ENCODE results near the gene OR7C2.
"Not testable (repeated sequence)": the region's sequence is repeated elsewhere in the genome, so short reads cannot be mapped to it uniquely, and the experiment has no call there.

The OR7C2 gene

DNA sequence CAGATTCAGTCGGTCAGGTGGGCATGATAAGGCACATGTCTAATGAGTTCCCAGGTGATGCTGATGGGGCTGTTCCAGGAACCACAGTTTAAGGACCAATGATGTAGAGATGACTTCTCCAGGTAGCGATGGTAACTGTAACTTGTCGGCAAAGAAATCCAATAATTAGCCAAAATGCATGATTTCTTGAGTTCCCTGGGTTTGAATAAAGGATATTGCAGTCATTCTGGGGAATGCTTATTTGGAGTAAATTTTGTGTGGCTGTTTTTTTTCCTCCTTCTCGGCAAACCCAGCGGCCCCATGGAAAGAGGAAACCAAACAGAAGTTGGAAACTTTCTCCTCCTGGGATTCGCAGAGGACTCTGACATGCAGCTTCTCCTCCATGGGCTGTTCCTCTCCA is at the start of gene OR7C2:
TSS of gene OR7C2 (plus strand) at position 301 of the 400 bp plus-strand sequence. CDS start at position 301, 0 bp downstream.
- Histone ChIP-seq H3K27ac (no peak within 1 kb of the TSS), H3K4me3 (no peak within 1 kb of the TSS)

DNA sequence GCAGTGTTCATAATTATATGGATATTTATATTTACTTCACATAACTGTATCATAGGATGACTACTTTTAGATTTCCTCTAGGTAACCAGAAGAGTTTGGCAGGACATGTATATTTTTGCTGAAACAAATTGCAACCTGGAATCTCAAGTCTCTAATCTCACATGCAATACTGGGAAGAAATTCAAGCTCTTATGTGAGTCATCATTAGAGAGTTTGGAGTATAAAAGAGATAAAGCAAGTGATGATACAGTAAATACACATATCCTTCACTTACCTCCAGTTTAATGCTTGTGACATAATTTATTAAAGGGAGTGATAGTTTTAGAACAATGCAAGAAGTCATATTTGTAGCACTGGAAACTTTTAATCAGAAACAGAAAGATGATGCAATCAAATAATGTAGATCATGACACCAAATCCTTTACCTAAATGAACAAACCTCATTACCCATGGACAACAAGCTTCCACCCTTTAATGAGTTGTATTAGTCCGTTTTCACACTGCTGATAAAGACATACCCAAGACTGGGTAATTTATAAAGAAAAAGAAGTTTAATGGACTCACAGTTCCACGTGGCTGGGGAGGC is 39.5 kb upstream of the OR7C2 start:
- Histone ChIP-seq H3K27ac (no peak overlapping the region), H3K4me3 (no peak overlapping the region)

DNA sequence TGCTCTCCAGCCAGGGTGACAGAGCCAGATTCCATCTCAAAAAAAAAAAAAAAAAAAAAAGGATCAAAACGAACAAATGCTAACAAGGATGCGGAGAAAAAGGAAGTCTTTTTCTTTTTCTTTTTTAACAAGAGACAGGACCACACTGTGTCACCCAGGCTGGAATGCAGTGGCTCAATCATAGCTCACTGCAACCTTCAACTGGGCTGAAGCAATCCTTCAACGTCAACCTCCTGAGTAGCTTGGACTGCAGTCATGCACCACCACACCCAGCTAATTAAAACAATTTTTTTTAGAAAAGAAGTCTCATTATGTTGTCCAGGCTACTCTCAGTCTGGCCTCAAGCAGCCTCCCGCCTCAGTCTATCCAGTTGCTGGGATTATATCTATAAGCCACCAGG is 34.6 kb upstream of the OR7C2 start:
- H3K27ac ChIP-seq: no peak overlapping the region
- H3K4me3 ChIP-seq: no peak overlapping the region

DNA sequence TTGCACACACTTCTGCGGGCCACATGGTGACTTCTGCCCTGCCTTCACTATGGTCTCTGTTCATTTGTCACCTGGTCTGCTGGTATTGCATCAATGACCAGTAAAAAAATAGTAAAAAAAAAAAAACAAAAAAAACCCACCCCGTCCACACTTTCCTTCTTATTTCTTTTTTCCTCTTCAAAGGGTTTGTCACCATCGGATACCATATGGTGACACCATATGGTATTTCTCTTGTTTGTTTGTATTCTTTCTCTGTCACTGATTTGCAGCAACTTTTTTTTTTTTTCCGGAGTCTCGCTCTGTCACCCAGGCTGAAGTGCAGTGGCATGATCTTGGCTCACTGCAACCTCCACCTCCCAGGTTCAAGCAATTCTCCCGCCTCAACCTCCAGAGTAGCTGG is 26.2 kb upstream of the OR7C2 start:
- no peak overlapping the region for H3K27ac ChIP-seq
- no peak overlapping the region for H3K4me3 ChIP-seq

DNA sequence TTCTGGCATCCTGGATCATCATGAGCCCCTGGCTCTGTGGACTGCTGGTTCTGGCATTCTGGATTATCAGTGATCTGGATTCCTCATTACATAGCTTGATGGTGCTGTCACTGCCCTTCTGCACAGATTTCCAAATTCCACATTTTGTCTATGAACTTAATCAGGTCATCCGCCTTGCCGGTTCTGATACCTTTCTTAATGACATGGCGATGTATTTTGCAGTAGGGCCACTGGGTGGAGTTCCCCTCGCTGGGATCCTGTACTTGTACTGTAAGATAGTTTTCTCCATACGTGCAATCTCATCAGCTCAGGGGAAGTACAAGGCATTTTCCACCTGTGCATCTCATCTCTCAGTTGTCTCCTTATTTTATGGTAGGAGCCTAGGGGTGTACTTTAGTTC is 24.4 kb upstream of the OR7C2 start:
- H3K27ac ChIP-seq: no peak overlapping the region
- H3K4me3 ChIP-seq: no peak overlapping the region

DNA sequence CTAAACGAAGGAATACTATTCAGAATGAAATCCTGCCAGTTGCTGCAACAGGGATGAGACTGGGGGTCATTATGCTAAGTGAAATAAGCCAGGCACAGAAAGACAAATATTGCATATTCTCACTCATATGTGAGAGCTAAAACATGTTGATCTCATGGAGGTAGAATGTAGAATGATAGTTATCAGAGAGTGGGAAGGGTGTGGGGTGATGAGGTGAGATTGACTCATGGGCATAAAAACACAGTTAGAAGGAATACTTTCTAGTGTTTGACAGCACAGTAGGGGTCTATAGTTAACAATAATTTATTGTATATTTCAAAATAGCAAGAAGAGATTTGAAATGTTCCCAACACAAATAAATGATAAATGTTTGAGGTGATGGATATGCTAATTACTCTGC is 7.8 kb upstream of the OR7C2 start:
- no peak overlapping the region for H3K27ac ChIP-seq
- H3K4me3 ChIP-seq: no peak overlapping the region

DNA sequence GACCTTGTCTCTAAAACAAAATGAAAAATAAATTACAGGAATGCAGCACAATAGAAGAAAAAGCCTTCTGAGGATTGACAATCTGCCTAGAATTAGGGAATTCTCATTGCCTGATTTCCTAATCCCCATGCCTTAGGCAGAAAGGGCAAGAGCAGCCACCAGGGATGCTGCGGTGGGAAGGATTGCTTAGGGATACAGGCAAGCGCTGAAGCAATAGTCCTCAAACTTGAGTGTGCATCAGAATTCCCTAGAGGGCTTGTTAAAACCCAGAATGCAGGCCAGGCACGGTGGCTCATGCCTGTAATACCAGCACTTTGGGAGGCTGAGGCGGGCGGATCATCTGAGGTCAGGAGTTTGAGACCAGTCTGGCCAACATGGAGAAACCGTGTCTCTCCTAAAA is 1.0 kb upstream of the OR7C2 start:
- H3K27ac ChIP-seq: no peak overlapping the region
- no peak overlapping the region for H3K4me3 ChIP-seq

DNA sequence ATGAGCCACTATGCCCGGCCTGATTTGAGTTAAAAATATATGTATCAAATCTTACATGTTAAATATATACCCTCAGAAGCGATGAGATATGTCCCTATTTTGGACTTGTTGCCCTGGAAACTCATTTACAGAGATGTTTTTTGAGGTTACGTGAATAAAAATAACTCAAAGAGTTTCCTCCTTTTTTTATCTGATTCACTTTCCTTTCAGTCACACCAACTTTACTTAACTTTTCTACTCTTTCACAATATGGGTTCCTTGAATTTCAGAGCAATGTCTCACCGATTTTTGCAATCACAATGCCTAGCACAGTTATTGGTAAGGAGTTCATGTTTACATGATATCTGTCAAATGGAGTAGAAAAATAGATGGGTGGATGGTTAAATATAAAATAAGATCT is 2.3 kb downstream of the OR7C2 start:
- Histone ChIP-seq H3K4me3 (no peak overlapping the region), H3K27ac (no peak overlapping the region)

DNA sequence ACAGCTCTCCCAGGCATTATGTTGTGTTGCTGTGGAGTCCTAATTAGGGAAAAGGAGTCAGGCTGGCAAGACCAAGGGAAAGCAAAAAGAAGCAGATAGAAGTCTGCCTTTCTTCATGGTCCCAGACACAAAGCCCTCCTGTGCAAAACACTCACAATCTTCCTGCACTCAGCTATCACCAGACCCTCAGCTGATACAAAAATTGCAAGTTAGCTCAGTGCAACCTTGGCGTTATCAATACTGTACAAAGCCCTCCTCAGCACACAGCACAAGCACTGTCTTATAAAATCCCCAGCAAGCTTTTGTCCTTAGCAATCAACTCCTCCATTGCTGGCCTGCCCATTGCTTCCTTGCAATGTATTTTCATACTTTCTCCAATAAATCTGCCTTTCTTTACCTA is 3.2 kb downstream of the OR7C2 start:
- Histone ChIP-seq H3K4me3 (no peak overlapping the region), H3K27ac (no peak overlapping the region)

DNA sequence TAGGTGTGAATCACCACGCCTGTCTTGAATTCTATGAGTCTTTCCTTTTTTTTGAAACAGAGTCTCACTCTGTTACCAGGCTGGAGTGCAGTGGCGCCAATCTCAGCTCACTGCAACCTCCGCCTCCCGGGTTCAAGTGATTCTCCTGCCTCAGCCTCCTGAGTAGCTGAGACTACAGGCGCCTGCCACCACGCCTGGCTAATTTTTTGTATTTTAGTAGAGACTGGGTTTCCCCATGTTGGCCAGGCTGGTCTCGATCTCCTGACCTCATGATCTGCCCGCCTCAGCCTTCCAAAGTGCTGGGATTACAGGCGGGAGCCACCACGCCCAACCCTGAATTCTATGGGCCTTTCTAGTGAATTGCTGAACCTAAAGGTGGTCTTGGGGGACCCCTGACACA is 8.1 kb downstream of the OR7C2 start:
- not testable (repeated sequence) for H3K27ac ChIP-seq, H3K4me3 ChIP-seq

DNA sequence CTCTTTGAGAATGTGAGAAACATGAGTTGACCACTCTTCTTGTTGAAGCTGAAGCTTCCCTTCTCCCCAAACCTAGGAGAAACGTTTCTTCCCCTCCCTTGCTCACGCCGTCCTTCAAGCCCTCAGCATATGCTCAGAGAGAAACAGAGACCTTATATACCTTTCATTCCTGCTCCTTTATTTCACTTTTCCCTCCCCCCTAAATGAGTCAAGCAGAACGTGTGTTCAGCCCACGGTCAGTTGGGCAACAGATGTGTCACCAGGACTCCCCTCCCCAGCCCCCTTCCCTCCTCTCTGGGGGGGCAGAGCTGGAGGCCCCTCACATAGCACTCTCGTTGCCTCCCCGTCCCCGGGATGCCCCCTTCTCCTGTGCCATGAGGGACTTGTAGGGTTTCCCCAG is 8.6 kb downstream of the OR7C2 start:
- Histone ChIP-seq H3K4me3 (no peak overlapping the region), H3K27ac (no peak overlapping the region)

DNA sequence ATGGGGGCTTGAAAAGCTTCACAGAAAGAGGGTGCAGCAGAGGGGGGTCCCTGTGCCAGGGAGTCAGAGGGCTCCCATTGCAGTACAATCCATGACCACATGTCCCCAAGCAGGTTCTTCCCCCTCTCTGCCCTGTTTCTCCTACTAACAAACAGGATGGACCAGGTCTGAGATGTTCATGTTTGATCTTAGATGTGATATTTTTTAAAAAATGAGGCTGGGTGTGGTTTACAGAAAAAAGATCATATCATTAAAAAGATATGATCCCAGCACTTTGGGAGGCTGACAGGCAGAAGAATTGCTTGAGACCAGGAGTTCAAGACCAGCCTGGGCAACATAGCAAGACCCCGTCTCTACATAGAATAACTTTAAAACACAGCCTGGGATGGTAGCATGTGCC is 9.1 kb downstream of the OR7C2 start:
- no peak overlapping the region for H3K27ac ChIP-seq
- no peak overlapping the region for H3K4me3 ChIP-seq

DNA sequence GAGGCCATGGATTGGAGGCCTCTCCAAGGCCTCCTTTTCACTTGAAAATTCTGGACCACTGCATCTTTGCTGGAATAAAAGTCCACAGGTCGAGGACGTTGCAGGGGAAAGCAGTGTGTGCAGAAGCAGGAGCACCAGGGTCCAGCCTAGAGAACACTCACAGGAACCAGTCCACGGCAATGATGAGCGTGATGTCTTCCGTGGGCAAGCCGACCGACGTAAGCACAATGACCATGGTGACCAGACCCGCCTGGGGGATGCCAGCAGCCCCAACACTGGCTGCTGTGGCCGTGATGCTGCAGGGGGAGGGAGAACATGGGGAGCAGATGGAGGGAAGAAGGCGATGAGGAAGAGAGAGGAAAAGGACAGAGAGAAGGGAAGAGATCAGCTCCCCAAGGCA is 11.5 kb downstream of the OR7C2 start:
- no peak overlapping the region for H3K27ac ChIP-seq
- H3K4me3 ChIP-seq: no peak overlapping the region

DNA sequence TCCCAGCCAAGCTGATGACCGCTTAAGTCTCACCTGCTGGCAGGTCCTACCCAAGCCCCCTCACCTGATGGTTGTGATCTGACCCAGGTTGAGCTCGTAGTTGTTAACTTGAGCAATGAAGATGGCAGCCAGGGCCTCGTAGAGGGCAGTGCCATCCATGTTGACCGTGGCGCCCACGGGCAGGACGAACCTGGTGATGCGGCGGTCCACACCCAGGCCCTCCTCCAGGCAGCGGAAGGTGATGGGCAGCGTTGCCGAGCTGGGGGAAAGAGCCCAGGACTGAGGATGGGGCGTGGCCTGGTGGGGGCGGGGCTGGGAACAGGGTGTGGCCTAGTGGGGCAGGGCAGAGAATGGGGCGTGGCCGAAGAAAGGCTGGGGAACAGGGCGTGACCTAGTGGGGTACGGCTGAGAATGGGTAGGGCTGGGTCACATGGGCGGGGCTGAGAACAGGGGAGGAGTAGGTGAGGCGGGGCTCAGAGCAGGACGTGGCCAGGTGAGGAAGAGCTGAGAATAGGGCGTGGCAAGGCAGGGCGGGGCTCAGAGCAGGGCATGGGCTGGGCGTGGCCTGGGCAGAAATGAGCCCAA is 12.9 kb downstream of the OR7C2 start:
- Histone ChIP-seq H3K27ac (no peak overlapping the region), H3K4me3 (no peak overlapping the region)

DNA sequence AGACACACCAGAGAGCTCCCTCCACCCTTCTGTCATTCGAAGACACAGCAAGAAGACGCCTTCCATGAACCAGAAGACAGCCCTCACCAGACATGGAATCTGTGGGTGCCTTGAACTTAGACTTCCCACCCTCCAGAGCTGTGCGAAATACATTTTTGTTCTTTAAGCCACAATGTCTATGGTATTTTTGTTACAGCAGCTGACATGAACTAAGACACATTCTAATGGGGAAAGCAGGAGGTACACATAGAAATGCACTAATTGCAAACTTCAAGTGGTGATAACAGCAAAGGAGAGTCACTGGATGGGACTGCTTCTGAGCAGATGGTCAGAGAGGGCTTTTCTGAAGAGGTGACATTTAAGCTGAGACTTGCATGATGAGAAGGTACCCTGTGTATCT is 16.2 kb downstream of the OR7C2 start:
- H3K4me3 ChIP-seq: no peak overlapping the region

DNA sequence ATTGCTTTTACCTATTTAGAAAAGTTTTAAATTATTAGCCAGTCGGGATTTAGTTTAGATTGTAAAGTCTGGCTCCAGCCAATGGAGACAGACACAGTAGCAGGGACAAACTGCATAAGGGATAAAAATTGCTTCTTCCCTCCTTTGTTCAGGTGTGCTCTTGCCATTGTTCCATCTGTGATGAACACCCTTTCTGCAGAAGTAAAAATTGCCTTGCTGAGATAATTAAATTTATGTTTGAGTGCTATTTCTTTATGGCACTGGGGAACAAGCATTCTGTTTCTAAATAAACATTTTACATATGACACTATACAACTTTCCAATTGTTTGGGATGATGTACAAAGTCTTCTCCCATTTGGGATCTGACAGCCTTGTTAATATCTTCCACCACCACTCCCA is 18.0 kb downstream of the OR7C2 start:
- Histone ChIP-seq H3K27ac (no peak overlapping the region), H3K4me3 (no peak overlapping the region)

More for the DNA sequence above, 16.2 kb downstream of the OR7C2 start:
- no peak overlapping the region for H3K27ac ChIP-seq

DNA sequence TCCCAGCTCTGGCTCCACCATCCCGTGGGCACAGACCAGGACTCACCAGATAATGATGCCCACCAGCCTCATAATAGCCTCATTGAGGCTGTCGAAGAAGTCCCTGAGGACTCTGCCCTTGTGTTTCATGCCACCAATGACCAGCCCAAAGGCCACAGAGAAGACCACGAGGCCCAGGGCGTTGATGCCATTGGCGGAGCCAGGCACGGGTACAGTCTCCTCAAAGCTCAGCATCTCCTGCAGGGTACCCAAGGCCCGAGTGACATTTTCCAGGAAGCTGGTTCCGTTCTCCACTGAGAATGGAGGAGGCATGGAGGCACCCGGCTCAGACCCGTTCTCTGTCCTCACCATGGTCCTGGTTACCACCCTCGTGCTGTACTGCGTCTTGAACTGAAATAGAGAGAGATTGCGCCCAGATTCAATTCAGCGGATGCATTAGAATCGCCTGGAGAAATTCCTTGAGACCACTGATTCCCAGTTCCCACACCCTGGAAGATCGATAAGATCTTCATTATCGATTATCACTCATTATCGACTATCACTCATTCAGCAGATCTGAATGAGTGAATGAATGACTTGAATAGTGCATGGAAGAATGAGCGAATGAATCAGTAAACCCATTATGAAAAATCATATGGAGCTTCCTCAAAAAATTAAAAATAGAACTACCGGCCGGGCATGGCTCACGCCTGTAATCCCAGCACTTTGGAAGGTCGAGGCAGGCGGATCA is 20.8 kb downstream of the OR7C2 start:
- Histone ChIP-seq H3K27ac (no peak overlapping the region), H3K4me3 (no peak overlapping the region)

DNA sequence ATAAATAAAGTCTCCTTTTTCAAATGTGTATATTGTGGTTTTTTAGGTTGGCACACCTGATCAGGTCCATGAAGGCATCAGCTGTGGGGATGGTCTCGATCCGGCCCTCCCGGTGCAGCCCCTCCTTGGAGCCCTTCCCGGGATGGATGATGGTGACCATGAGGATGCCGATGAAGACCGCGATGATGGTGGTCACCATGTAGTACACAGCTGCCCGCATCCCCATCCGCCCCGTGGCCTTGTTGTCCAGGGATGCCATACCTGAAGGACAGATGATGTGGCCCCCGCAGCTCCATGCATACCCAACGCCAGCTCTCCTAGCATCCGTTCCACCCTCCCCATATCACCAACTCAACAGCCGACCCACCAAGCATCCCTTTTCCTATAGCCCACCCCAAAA is 27.0 kb downstream of the OR7C2 start:
- no peak overlapping the region for H3K4me3 ChIP-seq
- H3K27ac ChIP-seq: no peak overlapping the region

DNA sequence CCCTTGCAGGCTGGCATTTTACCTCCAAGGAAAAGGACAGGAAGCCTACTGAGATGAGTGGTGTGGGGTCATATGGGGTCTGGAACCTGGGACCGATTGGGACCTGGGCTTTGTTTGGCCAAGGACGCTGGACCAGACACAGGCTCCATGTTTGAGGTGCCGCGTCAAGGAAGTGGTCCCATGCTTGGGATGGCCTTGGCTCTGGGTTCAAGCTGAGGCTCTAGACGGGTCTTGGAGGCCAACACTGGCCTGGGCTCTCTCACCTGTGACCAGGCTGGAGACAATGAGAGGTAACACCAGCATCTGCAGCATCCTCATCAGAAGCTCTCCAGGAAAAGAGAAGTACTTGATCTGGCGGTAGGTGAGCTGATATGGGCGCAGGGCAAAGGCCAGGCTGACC is 30.2 kb downstream of the OR7C2 start:
- H3K27ac ChIP-seq: no peak overlapping the region
- H3K4me3 ChIP-seq: no peak overlapping the region

DNA sequence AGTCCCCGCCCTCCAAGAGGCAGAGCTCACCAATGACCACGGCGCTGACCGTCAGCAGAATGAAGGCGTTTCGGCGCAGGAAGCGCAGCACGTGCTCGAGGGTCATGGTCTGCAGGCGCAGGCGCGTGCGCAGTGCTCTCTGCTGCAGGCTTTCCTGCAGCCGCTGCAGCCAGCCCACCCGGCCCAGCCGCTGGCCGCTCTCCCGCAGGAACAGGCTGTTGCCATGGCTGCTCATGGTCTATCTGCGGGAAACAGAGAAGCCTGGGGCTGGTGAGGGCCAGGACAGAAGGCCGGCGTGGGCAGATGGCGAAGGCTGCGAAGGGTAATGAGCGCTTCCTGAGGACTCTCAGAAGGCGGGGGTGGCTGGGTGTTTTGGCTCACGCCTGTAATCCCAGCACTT is 31.4 kb downstream of the OR7C2 start:
- Histone ChIP-seq H3K4me3 (no peak overlapping the region), H3K27ac (no peak overlapping the region)

DNA sequence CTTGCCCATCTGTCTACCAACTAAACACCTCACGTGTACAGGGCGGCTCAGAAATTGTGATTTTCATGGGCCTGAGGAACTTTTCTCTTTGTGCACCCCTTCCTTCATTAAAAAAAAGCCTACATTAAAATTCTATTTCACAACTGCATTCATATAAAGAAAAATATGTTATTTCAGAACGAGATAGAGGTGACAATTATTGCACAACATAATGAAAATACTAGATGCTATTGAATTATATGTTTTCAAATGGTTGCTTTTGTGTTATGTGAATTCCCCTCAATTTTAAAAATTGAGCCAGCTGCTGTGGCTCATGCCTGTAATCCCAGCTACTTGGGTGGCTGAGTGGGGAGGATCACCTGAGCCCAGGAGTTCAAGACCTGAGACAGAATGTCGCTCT is 33.2 kb downstream of the OR7C2 start:
- H3K4me3 ChIP-seq: no peak overlapping the region
- H3K27ac ChIP-seq: no peak overlapping the region

DNA sequence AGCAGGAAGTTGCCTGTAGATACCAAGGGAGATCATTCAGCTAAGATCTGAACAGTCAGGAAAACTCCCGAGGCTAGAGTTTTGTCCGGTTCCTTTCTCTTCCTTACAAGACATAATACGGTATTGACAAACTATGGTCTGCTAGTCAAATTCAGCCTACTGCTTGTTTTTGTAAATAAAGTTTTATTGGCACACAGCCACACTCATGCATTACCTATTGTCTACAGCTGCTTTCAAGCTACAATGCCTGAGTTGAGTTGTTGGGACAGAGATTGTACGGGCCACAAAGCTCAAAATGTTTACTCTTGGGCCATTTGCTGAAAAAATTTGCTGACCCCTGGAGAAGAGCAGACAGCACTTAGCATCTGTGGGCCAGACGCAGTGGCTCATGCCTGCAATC is 35.8 kb downstream of the OR7C2 start:
- H3K4me3 ChIP-seq: no peak overlapping the region
- H3K27ac ChIP-seq: no peak overlapping the region

Measured in skin epidermis (tissue), 12 donors.